Suprapubic skin (tissue), 4 donors: ENCODE results near the gene RNASEH2B. TPM values are rescaled to one million over a fixed set of nuclear protein-coding genes. Genes with fewer than 3 reads are reported as not detected.

Source experiments
- DNase-seq, 2 donors: peaks; one replicate each; pipeline ENCODE4 v3.0.0-alpha.2; 2019; ENCODE audit warnings: low spot score in 2 of 2
- H3K27ac ChIP-seq: fragments of 200-600 bp; sonication (generic); one replicate; pipeline ENCODE4 v1.5.1; 2019
- H3K27me3 ChIP-seq: fragments of 200-600 bp; sonication (generic); one replicate; pipeline ENCODE4 v1.5.1; 2019
- H3K36me3 ChIP-seq: fragments of 200-600 bp; sonication (generic); one replicate; pipeline ENCODE4 v1.5.1; 2019
- H3K4me1 ChIP-seq: fragments of 200-600 bp; sonication (generic); one replicate; pipeline ENCODE4 v1.5.1; 2019
- H3K4me3 ChIP-seq: fragments of 200-600 bp; sonication (generic); one replicate; pipeline ENCODE4 v1.5.1; 2019; ENCODE audit warnings: mild to moderate bottlenecking
- H3K9me3 ChIP-seq: fragments of 200-600 bp; sonication (generic); one replicate; pipeline ENCODE4 v1.5.1; 2019
- EP300 ChIP-seq: sonication (generic); formaldehyde crosslinking; IDR thresholded peaks from one replicate; pipeline ENCODE4 v1.6.1; 2017; ENCODE audit warnings: antibody characterized with exemption
- POLR2A ChIP-seq, 2 donors: fragments of 450-650 bp; IDR thresholded peaks; one replicate each; pipeline ENCODE4 v1.6.1; 2017; ENCODE audit warnings: antibody characterized with exemption in 2 of 2, mild to moderate bottlenecking in 2 of 2, moderate library complexity in 2 of 2
- POLR2AphosphoS5 ChIP-seq, 3 donors: sonication (generic); formaldehyde crosslinking; IDR thresholded peaks; one replicate each; pipeline ENCODE4 v1.6.1; 2017; ENCODE audit warnings: antibody characterized with exemption in 3 of 3
- WGBS: methylation state at CpG from one replicate; pipeline ENCODE4 v1.1.5; 2018; 5-methylcytosine and 5-hydroxymethylcytosine counted together
- total RNA-seq, 4 donors: library from RNA; depleted of rRNA; stranded (reverse); fragments of >200 nt; gene quantifications; one replicate each; pipeline ENCODE4 v1.1.0, GENCODE V29; 2016
- TF ChIP-seq, protein P1 (sequence below), 2 donors: fragments of 200-600 bp in 1 of 2; fragments of 450-650 bp in 1 of 2; sonication (generic) in 1 of 2; IDR thresholded peaks; one replicate each; pipeline ENCODE4 v1.5.1; 2016 to 2019; ENCODE audit warnings: antibody characterized with exemption in 2 of 2, mild to moderate bottlenecking in 1 of 2, moderate library complexity in 1 of 2

Gene RNASEH2B
- total RNA-seq, 4 donors from 2014 or later: 11.0 to 39.9 (median 21.7) TPM

DNA sequence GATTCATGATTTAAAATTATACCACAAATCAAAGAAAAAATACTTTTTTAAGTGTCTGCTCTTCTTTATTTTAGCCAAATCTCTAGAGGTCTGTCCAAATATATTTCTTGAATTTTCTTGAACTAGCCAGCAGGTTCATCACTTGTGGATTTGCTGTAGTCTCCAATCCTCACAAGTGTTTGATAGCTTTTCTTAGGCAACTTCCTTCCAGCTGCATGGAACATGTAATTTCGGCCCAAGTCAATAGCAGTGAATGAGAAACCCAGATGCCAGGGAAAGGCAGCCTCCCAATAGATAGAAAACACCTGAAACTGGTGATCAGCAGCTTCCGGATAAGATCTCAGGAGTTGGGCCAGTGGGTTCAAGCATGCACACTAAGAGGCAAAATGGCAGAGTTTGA, 15.6 kb upstream of the RNASEH2B start:
- no peak for TF ChIP-seq EP300
- TF ChIP-seq, protein P1, sequence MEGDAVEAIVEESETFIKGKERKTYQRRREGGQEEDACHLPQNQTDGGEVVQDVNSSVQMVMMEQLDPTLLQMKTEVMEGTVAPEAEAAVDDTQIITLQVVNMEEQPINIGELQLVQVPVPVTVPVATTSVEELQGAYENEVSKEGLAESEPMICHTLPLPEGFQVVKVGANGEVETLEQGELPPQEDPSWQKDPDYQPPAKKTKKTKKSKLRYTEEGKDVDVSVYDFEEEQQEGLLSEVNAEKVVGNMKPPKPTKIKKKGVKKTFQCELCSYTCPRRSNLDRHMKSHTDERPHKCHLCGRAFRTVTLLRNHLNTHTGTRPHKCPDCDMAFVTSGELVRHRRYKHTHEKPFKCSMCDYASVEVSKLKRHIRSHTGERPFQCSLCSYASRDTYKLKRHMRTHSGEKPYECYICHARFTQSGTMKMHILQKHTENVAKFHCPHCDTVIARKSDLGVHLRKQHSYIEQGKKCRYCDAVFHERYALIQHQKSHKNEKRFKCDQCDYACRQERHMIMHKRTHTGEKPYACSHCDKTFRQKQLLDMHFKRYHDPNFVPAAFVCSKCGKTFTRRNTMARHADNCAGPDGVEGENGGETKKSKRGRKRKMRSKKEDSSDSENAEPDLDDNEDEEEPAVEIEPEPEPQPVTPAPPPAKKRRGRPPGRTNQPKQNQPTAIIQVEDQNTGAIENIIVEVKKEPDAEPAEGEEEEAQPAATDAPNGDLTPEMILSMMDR (IDR thresholded peaks at IDR 0.05): no peak
- TF ChIP-seq POLR2AphosphoS5 (IDR thresholded peaks at IDR 0.05): no peak
- TF ChIP-seq POLR2A (IDR thresholded peaks at IDR 0.05): no peak
- Histone ChIP-seq H3K27me3 (no peaks in the 10 kb centered on the region), H3K4me1 (peaks cover 3% of the 10 kb centered on the region), H3K4me3 (no peak overlapping the region), H3K9me3 (no peaks in the 10 kb centered on the region), H3K36me3 (no peaks in the 10 kb centered on the region), H3K27ac (no peak overlapping the region)
- WGBS: 83% methylated on average over 2 of the region's 2 CpGs
- no peak for DNase-seq

- 87% methylated on average over 2 of the region's 2 CpGs for WGBS
- DNase-seq: no peak
- Histone ChIP-seq H3K4me1 (peaks cover 3% of the 10 kb centered on the region), H3K36me3 (no peaks in the 10 kb centered on the region), H3K9me3 (no peaks in the 10 kb centered on the region), H3K27ac (no peak overlapping the region), H3K27me3 (no peaks in the 10 kb centered on the region), H3K4me3 (no peak overlapping the region)
- no peak for TF ChIP-seq POLR2A (IDR thresholded peaks at IDR 0.05)
- TF ChIP-seq EP300: no peak
- TF ChIP-seq POLR2AphosphoS5 (IDR thresholded peaks at IDR 0.05): no peak
- TF ChIP-seq, protein P1 (IDR thresholded peaks at IDR 0.05): no peak
Observed at GRCh38 chr13:50894504-50894903, 15.1 kb upstream of the RNASEH2B start.

GRCh38 chr13:50898338-50898737, 11.3 kb upstream of the RNASEH2B start:
- no peak for TF ChIP-seq EP300
- TF ChIP-seq POLR2A (IDR thresholded peaks at IDR 0.05): no peak
- TF ChIP-seq POLR2AphosphoS5 (IDR thresholded peaks at IDR 0.05): no peak
- TF ChIP-seq, protein P1 (IDR thresholded peaks at IDR 0.05): no peak
- no peak overlapping the region for H3K27ac ChIP-seq

DNA sequence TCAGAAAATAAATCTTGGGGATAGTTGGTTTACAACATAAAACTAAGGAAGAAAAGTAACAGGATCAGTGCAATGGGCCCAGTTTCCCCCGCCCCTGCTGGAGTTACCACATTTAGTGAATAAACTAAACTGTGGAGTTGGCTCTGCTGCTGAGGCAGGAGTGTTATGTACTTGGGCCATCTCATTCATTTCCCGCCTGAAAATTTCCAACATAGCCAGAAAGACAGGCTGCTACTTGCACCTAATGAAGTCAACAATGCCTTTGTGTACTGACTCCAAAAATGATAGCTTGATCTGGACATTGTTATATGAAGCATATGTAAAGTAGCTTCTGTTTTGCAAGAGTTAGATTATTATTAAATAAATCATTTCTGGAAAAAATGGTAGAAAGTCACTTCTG, 7.9 kb upstream of the RNASEH2B start:
- H3K9me3 ChIP-seq: no peaks in the 10 kb centered on the region
- 61% methylated on average over 2 of the region's 2 CpGs for WGBS
- no peaks in the 10 kb centered on the region for H3K27me3 ChIP-seq
- H3K36me3 ChIP-seq: no peaks in the 10 kb centered on the region
- H3K4me3 ChIP-seq: no peak overlapping the region
- TF ChIP-seq, protein P1 (IDR thresholded peaks at IDR 0.05): no peak
- TF ChIP-seq POLR2AphosphoS5 (IDR thresholded peaks at IDR 0.05): no peak
- no peak for TF ChIP-seq EP300
- TF ChIP-seq POLR2A (IDR thresholded peaks at IDR 0.05): no peak
- DNase-seq: no peak
- no peaks in the 10 kb centered on the region for H3K4me1 ChIP-seq
- H3K27ac ChIP-seq: no peak overlapping the region

More at GRCh38 chr13:50898338-50898737, 11.3 kb upstream of the RNASEH2B start:
- Histone ChIP-seq H3K9me3 (no peaks in the 10 kb centered on the region), H3K27me3 (no peaks in the 10 kb centered on the region), H3K36me3 (no peaks in the 10 kb centered on the region), H3K4me1 (peaks cover under 1% of the 10 kb centered on the region), H3K4me3 (no peak overlapping the region)
- 66% methylated on average over 1 of the region's 1 CpG for WGBS
- DNase-seq: no peak

DNA sequence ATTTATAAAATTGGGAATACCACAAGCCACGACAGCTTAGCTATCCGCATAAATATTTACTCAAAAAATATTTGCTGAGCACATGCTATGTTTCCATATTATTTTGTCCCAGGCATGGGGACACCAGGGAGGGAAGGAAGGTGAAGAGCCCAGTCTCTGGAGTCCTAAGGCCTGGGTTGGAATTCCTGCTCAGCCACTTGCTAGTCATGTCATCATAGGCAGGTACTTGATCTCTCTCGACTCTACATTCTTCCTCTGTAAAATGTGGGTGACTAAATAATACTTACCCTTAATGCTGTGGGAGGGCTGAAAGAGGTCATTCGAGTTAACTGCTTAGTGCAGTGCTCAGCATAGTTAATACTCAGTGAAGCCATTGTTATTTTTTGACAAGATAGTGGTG, 4.3 kb upstream of the RNASEH2B start:
- no peak overlapping the region for H3K4me3 ChIP-seq
- H3K27me3 ChIP-seq: no peaks in the 10 kb centered on the region
- H3K36me3 ChIP-seq: no peaks in the 10 kb centered on the region
- TF ChIP-seq POLR2AphosphoS5 (IDR thresholded peaks at IDR 0.05) (no peak), EP300 (no peak), POLR2A (IDR thresholded peaks at IDR 0.05) (no peak)
- TF ChIP-seq, protein P1 (IDR thresholded peaks at IDR 0.05): no peak
- peaks cover under 1% of the 10 kb centered on the region for H3K4me1 ChIP-seq
- H3K27ac ChIP-seq: no peak overlapping the region
- 59% methylated on average over 4 of the region's 4 CpGs for WGBS
- H3K9me3 ChIP-seq: no peaks in the 10 kb centered on the region
- no peak for DNase-seq
